HepG2 (cell line): ENCODE data around the gene SIX5. TPM values are rescaled to one million over a fixed set of nuclear protein-coding genes. Genes with fewer than 3 reads are reported as not detected.

Source experiments
- ARHGAP35 ChIP-seq: sonication (generic); formaldehyde crosslinking; IDR thresholded peaks from 2 replicates; pipeline ENCODE4 v1.9.0; 2022; ENCODE audit warnings: mild to moderate bottlenecking, inconsistent platforms, moderate library complexity, missing genetic modification reagents, borderline replicate concordance
- BORCS8-MEF2B ChIP-seq: sonication (generic); formaldehyde crosslinking; IDR thresholded peaks from 2 replicates; pipeline ENCODE4 v1.8.0; 2022; ENCODE audit warnings: mild to moderate bottlenecking, missing genetic modification reagents
- ELF4 ChIP-seq: sonication (generic); formaldehyde crosslinking; IDR thresholded peaks from 2 replicates; pipeline ENCODE4 v1.5.0; 2020; ENCODE audit warnings: missing genetic modification reagents, mild to moderate bottlenecking, moderate library complexity, borderline replicate concordance
- ETV6 ChIP-seq: sonication (generic); formaldehyde crosslinking; conservative IDR thresholded peaks from 2 replicates; pipeline ENCODE4 v1.4.0; 2020; ENCODE audit warnings: missing genetic modification reagents
- HDAC6 ChIP-seq: fragments of 200-600 bp; sonication (generic); IDR thresholded peaks from 2 replicates; pipeline ENCODE4 v1.7.0; 2017; ENCODE audit warnings: mild to moderate bottlenecking, antibody characterized with exemption, low read length, low read depth
- MZF1 ChIP-seq: sonication (generic); formaldehyde crosslinking; IDR thresholded peaks from 2 replicates; pipeline ENCODE4 v1.8.1; 2023; ENCODE audit warnings: mild to moderate bottlenecking, missing genetic modification reagents, borderline replicate concordance
- PPARG ChIP-seq: conservative IDR thresholded peaks from 2 replicates; pipeline ENCODE4 v1.6.1; 2016; ENCODE audit warnings: missing biosample characterization, missing genetic modification reagents
- PRPF4 ChIP-seq: fragments of 200-400 bp; formaldehyde crosslinking; IDR thresholded peaks from 2 replicates; pipeline ENCODE4 v1.6.1; 2016; ENCODE audit warnings: low read length, low read depth; ENCODE audit not compliant: poor library complexity, severe bottlenecking
- TOE1 ChIP-seq: sonication (generic); formaldehyde crosslinking; IDR thresholded peaks from 2 replicates; pipeline ENCODE4 v1.4.0; 2020; ENCODE audit warnings: mild to moderate bottlenecking, missing genetic modification reagents
- WIZ ChIP-seq: sonication (generic); formaldehyde crosslinking; IDR thresholded peaks from 2 replicates; pipeline ENCODE4 v1.5.1; 2020; ENCODE audit warnings: mild to moderate bottlenecking, missing genetic modification reagents
- YEATS2 ChIP-seq: sonication (generic); formaldehyde crosslinking; IDR thresholded peaks from 2 replicates; pipeline ENCODE4 v1.4.0; 2020; ENCODE audit warnings: missing genetic modification reagents, borderline replicate concordance
- ZFP90 ChIP-seq: sonication (generic); formaldehyde crosslinking; IDR thresholded peaks from 2 replicates; pipeline ENCODE4 v1.8.0; 2022; ENCODE audit warnings: missing genetic modification reagents, mild to moderate bottlenecking, inconsistent platforms, borderline replicate concordance
- ZKSCAN5 ChIP-seq: sonication (generic); formaldehyde crosslinking; IDR thresholded peaks from 2 replicates; pipeline ENCODE4 v1.5.1; 2020; ENCODE audit warnings: mild to moderate bottlenecking, missing genetic modification reagents
- ZNF234 ChIP-seq: sonication (generic); formaldehyde crosslinking; conservative IDR thresholded peaks from 2 replicates; pipeline ENCODE4 v1.5.1; 2020; ENCODE audit warnings: mild to moderate bottlenecking, missing genetic modification reagents
- ZNF274 ChIP-seq: sonication (generic); formaldehyde crosslinking; IDR thresholded peaks from 2 replicates; pipeline ENCODE4 v1.5.1; 2020; ENCODE audit warnings: mild to moderate bottlenecking, missing genetic modification reagents
- ZNF816 ChIP-seq: sonication (generic); formaldehyde crosslinking; IDR thresholded peaks from 2 replicates; pipeline ENCODE4 v1.8.0; 2022; ENCODE audit warnings: missing genetic modification reagents, mild to moderate bottlenecking, borderline replicate concordance
- ZSCAN25 ChIP-seq: sonication (generic); formaldehyde crosslinking; IDR thresholded peaks from 2 replicates; pipeline ENCODE4 v1.8.0; 2022; ENCODE audit warnings: mild to moderate bottlenecking, missing genetic modification reagents
- ZSCAN9 ChIP-seq: IDR thresholded peaks from 2 replicates; pipeline ENCODE4 v1.6.1; 2016; ENCODE audit warnings: borderline replicate concordance
- polyA plus RNA-seq, 8 experiments: library from polyadenylated mRNA; depleted of rRNA in 3 of 8; stranded (reverse) in 7 of 8; unstranded in 1 of 8; fragments of >200 nt; fragmentation: Illumina TruSeq in 4 of 8; extraction: Trizol in 4 of 8; gene quantifications; 2 replicates each; pipeline versions ENCODE4 v1.2.1 to v1.2.3, GENCODE V29; 2011 to 2016; ENCODE audit warnings: low read depth in 4 of 8, missing spikeins in 1 of 8, mixed read lengths in 1 of 8; ENCODE audit not compliant: insufficient read depth in 1 of 8
- total RNA-seq, 5 experiments: library from RNA; depleted of rRNA; stranded (reverse); fragments of >200 nt; fragmentation: Illumina TruSeq; extraction: Trizol; gene quantifications; 2 replicates each; pipeline ENCODE4 v1.2.3, GENCODE V29; 2016; ENCODE audit warnings: low read depth in 1 of 5
- TF ChIP-seq, protein P1 (sequence below), 2 experiments: sonication (generic) in 1 of 2; formaldehyde crosslinking in 1 of 2; IDR thresholded peaks; 2 replicates each; pipeline versions ENCODE4 v1.6.1 to v1.9.0; 2014 to 2022; ENCODE audit warnings: antibody characterized with exemption in 1 of 2, borderline replicate concordance in 1 of 2, inconsistent platforms in 1 of 2, low read depth in 1 of 2, missing genetic modification reagents in 1 of 2
- TF ChIP-seq, protein P2 (sequence below): sonication (generic); formaldehyde crosslinking; conservative IDR thresholded peaks from 2 replicates; pipeline ENCODE4 v1.4.0; 2020; ENCODE audit warnings: missing genetic modification reagents
- TF ChIP-seq, protein P3 (sequence below): sonication (generic); formaldehyde crosslinking; IDR thresholded peaks from 2 replicates; pipeline ENCODE4 v1.4.0; 2020; ENCODE audit warnings: mild to moderate bottlenecking, missing genetic modification reagents

The SIX5 gene
- total and polyA plus RNA-seq, 2 of the 13 experiments (the other 11 are each of a cell fraction or from before 2014, with no cell fraction given): 7.7 to 10.5 TPM

DNA sequence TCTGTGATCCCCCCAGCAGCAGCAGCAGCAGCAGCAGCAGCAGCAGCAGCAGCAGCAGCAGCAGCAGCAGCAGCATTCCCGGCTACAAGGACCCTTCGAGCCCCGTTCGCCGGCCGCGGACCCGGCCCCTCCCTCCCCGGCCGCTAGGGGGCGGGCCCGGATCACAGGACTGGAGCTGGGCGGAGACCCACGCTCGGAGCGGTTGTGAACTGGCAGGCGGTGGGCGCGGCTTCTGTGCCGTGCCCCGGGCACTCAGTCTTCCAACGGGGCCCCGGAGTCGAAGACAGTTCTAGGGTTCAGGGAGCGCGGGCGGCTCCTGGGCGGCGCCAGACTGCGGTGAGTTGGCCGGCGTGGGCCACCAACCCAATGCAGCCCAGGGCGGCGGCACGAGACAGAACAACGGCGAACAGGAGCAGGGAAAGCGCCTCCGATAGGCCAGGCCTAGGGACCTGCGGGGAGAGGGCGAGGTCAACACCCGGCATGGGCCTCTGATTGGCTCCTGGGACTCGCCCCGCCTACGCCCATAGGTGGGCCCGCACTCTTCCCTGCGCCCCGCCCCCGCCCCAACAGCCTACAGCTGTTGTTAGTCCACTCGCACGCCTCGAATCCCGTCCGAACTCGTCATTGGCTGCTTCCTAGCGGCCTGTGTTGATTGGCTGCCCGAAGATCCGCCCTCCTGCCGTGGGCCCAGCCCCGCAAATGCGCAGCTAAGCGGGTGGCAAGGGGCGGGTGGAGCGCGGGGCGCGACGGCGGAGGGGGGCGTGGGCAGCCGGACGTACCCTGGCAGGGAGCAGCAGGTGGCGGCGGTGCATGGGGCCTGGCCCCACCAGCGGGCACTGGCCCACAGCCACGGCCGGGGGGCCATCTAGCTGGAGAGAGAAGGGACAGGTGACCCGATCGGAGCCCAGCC is 1.4 kb upstream of the SIX5 start (continued):
- TF ChIP-seq, protein P1, sequence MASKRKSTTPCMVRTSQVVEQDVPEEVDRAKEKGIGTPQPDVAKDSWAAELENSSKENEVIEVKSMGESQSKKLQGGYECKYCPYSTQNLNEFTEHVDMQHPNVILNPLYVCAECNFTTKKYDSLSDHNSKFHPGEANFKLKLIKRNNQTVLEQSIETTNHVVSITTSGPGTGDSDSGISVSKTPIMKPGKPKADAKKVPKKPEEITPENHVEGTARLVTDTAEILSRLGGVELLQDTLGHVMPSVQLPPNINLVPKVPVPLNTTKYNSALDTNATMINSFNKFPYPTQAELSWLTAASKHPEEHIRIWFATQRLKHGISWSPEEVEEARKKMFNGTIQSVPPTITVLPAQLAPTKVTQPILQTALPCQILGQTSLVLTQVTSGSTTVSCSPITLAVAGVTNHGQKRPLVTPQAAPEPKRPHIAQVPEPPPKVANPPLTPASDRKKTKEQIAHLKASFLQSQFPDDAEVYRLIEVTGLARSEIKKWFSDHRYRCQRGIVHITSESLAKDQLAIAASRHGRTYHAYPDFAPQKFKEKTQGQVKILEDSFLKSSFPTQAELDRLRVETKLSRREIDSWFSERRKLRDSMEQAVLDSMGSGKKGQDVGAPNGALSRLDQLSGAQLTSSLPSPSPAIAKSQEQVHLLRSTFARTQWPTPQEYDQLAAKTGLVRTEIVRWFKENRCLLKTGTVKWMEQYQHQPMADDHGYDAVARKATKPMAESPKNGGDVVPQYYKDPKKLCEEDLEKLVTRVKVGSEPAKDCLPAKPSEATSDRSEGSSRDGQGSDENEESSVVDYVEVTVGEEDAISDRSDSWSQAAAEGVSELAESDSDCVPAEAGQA (IDR thresholded peaks at IDR 0.05; ENCODE audit: low read depth): peak; percentile 27; the same call in 1 of the 2 replicates
- TF ChIP-seq, protein P1 (CRISPR knock-in tag; IDR thresholded peaks at IDR 0.05; ENCODE audit: borderline replicate concordance): no peak
- TF ChIP-seq PRPF4: no peak
- no peak for TF ChIP-seq ZKSCAN5 (CRISPR knock-in tag)
- peak; percentile 77; the same call in 1 of the 2 replicates for TF ChIP-seq TOE1
- TF ChIP-seq ZFP90: peak; percentile 82
- TF ChIP-seq, protein P2, sequence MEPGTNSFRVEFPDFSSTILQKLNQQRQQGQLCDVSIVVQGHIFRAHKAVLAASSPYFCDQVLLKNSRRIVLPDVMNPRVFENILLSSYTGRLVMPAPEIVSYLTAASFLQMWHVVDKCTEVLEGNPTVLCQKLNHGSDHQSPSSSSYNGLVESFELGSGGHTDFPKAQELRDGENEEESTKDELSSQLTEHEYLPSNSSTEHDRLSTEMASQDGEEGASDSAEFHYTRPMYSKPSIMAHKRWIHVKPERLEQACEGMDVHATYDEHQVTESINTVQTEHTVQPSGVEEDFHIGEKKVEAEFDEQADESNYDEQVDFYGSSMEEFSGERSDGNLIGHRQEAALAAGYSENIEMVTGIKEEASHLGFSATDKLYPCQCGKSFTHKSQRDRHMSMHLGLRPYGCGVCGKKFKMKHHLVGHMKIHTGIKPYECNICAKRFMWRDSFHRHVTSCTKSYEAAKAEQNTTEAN (CRISPR knock-in tag): peak; percentile 84
- TF ChIP-seq HDAC6: no peak
- TF ChIP-seq ETV6 (CRISPR knock-in tag): no peak; the same call in 1 of the 2 replicates
- no peak for TF ChIP-seq ELF4 (CRISPR knock-in tag)
- peak; percentile 75 for TF ChIP-seq BORCS8-MEF2B (CRISPR knock-in tag)
- TF ChIP-seq ZNF274: no peak
- TF ChIP-seq ZSCAN9 (CRISPR knock-in tag): no peak; the same call in 1 of the 2 replicates
- TF ChIP-seq WIZ (CRISPR knock-in tag): 0 out of 2 replicates have a peak, but pooled peaks have one; percentile 40
- peak; percentile 43; the same call in 1 of the 2 replicates for TF ChIP-seq PPARG (CRISPR knock-in tag)
- TF ChIP-seq MZF1 (CRISPR knock-in tag): no peak
- peak; percentile 78 for TF ChIP-seq ZSCAN25 (CRISPR knock-in tag)
- peak; percentile 58; the same call in 1 of the 2 replicates for TF ChIP-seq ZNF816 (CRISPR knock-in tag)
- TF ChIP-seq ARHGAP35: no peak; the same call in 1 of the 2 replicates
- peak; percentile 39; the same call in 1 of the 2 replicates for TF ChIP-seq YEATS2 (CRISPR knock-in tag)
- TF ChIP-seq, protein P3, sequence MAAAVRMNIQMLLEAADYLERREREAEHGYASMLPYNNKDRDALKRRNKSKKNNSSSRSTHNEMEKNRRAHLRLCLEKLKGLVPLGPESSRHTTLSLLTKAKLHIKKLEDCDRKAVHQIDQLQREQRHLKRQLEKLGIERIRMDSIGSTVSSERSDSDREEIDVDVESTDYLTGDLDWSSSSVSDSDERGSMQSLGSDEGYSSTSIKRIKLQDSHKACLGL: peak; percentile 86
- no peak for TF ChIP-seq ZNF234 (CRISPR knock-in tag)
